ENCODE data around the gene F12. TPM values are rescaled to one million over a fixed set of nuclear protein-coding genes. Genes with fewer than 3 reads are reported as not detected.

The F12 gene
- total and polyA plus RNA-seq, 2 of the 8 experiments (the other 6 are each of a cell fraction or from before 2014, with no cell fraction given), result 6.5 to 7.8 TPM

GRCh38 chr5:177447611-177448243 lies 38.4 kb upstream of the F12 start (continued):
- TF ChIP-seq CTBP2 (IDR thresholded peaks at IDR 0.05; ENCODE audit: borderline replicate concordance, insufficient read depth, insufficient read length, low read length) (peak; percentile 25), EP300 (IDR thresholded peaks at IDR 0.05; ENCODE audit: borderline replicate concordance in 1 of 2, low read depth in 2 of 2, low read length in 2 of 2) (no peak), E2F6 (IDR thresholded peaks at IDR 0.05) (peak; percentile 84), ZNF274 (IDR thresholded peaks at IDR 0.05; ENCODE audit: borderline replicate concordance, extremely low read depth, low read length) (no peak), NANOG (IDR thresholded peaks at IDR 0.05; ENCODE audit: insufficient read depth, low read depth, low read length, poor library complexity, severe bottlenecking) (no peak), NRF1 (IDR thresholded peaks at IDR 0.05; ENCODE audit: low read depth, low read length) (no peak), RXRA (IDR thresholded peaks at IDR 0.05; ENCODE audit: insufficient read depth, low read depth, low read length) (no peak), CBX8 (IDR thresholded peaks at IDR 0.05; ENCODE audit: borderline replicate concordance, low read depth, low read length) (no peak), KDM1A (IDR thresholded peaks at IDR 0.05; ENCODE audit: borderline replicate concordance, low read length) (peak; percentile 10; the same call in 1 of the 2 replicates), TBP (IDR thresholded peaks at IDR 0.05; ENCODE audit: low read depth, low read length) (peak; percentile 45), HDAC2 (IDR thresholded peaks at IDR 0.05; ENCODE audit: borderline replicate concordance in 1 of 2, low read depth in 2 of 2, low read length in 2 of 2) (0 out of 4 replicates have a peak, but pooled peaks of 1 of the 2 experiments have one; percentile 27), SRF (IDR thresholded peaks at IDR 0.05; ENCODE audit: low read depth, low read length) (no peak), CBX5 (IDR thresholded peaks at IDR 0.05; ENCODE audit: low read depth, low read length) (no peak), POLR2A (IDR thresholded peaks at IDR 0.05; ENCODE audit: control extremely low read depth in 1 of 2, low read depth in 2 of 2, low read length in 2 of 2) (peak in 1 of 2 experiments; percentile 90; a peak in 2 of 3 replicates), SIX5 (IDR thresholded peaks at IDR 0.05; ENCODE audit: low read depth, low read length) (no peak), SP4 (IDR thresholded peaks at IDR 0.05; ENCODE audit: low read length) (no peak), CREB1 (IDR thresholded peaks at IDR 0.05) (peak; percentile 33; the same call in 1 of the 2 replicates), CHD1 (IDR thresholded peaks at IDR 0.05; ENCODE audit: low read depth, low read length) (no peak)
